Gastrocnemius medialis (tissue), 4 donors: Measurements from ENCODE around the gene RAB33A. TPM values are rescaled to one million over a fixed set of nuclear protein-coding genes. Genes with fewer than 3 reads are reported as not detected.

Experiments
- ATAC-seq, 2 donors: fragments of 150-250 bp; one replicate each; pipeline ENCODE4 v1.9.1; 2016
- DNase-seq, 2 donors: peaks; one replicate each; pipeline ENCODE4 v3.0.0-alpha.2; 2019
- H3K27ac ChIP-seq, 4 donors: fragments of 200-600 bp; sonication (generic); 1 replicate in 1 of 4; 2 replicates in 3 of 4; pipeline ENCODE4 v1.5.1; 2016 to 2018; ENCODE audit warnings: mild to moderate bottlenecking in 2 of 4, moderate library complexity in 1 of 4
- H3K27me3 ChIP-seq, 3 donors: fragments of 200-600 bp; sonication (generic) in 2 of 3; 1 replicate in 1 of 3; 2 replicates in 2 of 3; pipeline versions ENCODE4 v1.5.1 to v1.6.0; 2016 to 2019; ENCODE audit warnings: mild to moderate bottlenecking in 1 of 3, moderate library complexity in 1 of 3
- H3K36me3 ChIP-seq, 2 donors: fragments of 200-600 bp; sonication (generic) in 1 of 2; one replicate each; pipeline ENCODE4 v1.5.1; 2017 to 2018
- H3K4me1 ChIP-seq, 2 donors: fragments of 200-600 bp; sonication (generic) in 1 of 2; one replicate each; pipeline ENCODE4 v1.5.1; 2016 to 2017; ENCODE audit warnings: mild to moderate bottlenecking in 2 of 2
- H3K4me3 ChIP-seq, 4 donors: fragments of 200-600 bp; sonication (generic) in 3 of 4; 1 replicate in 1 of 4; 2 replicates in 3 of 4; pipeline ENCODE4 v1.5.1; 2016 to 2019; ENCODE audit warnings: mild to moderate bottlenecking in 2 of 4
- H3K9me3 ChIP-seq, 3 donors: fragments of 200-600 bp; sonication (generic) in 2 of 3; 1 replicate in 1 of 3; 2 replicates in 2 of 3; pipeline ENCODE4 v1.5.1; 2016 to 2019
- CTCF ChIP-seq, 5 experiments: fragments of 450-650 bp in 3 of 5; fragments of 200-600 bp in 2 of 5; sonication (generic) in 2 of 5; IDR thresholded peaks in 4 of 5; conservative IDR thresholded peaks in 1 of 5; 1 replicate in 4 of 5; 2 replicates in 1 of 5; pipeline ENCODE4 v1.5.1; 2016 to 2019; ENCODE audit warnings: antibody characterized with exemption in 5 of 5, mild to moderate bottlenecking in 3 of 5, moderate library complexity in 3 of 5
- POLR2A ChIP-seq, 2 donors: fragments of 450-650 bp; IDR thresholded peaks; one replicate each; pipeline ENCODE4 v1.6.1; 2017; ENCODE audit warnings: antibody characterized with exemption in 2 of 2, mild to moderate bottlenecking in 2 of 2, moderate library complexity in 2 of 2
- in situ Hi-C, 4 donors: fragments of 200-750 bp; cut with MboI; loops; one replicate each; pipeline versions ENCODE4 v1.15.0 to v1.8.0; 2017; ENCODE audit warnings: low sequenced_read_pairs in 4 of 4
- intact Hi-C: fragments of 100-400 bp; cut with DNase I; formaldehyde crosslinking; loops from one replicate; pipeline ENCODE4 v1.15.1; 2023; ENCODE audit warnings: low total_unique reads
- total RNA-seq, 4 donors: library from RNA; depleted of rRNA; stranded (reverse); fragments of >200 nt; gene quantifications; one replicate each; pipeline versions ENCODE4 v1.1.0 to v1.2.3, GENCODE V29; 2016

The RAB33A gene
- total RNA-seq, 4 donors from 2014 or later: not detected

GRCh38 chrX:130166503-130166777 is 5.3 kb upstream of the RAB33A start:
- no peak for DNase-seq
- H3K36me3 ChIP-seq: no peaks in the 10 kb centered on the region
- H3K4me3 ChIP-seq: peak overlapping the region; percentile 62 to 81 (median 74)
- in situ Hi-C loops: no loop called here
- intact Hi-C loops: loop anchor here (1.0 to 5.0 kb wide), 2 partner anchors 184 to 235 kb away; partner anchors contain the start of gene BCORL1
- peak overlapping the region; percentile 88 to 94 (median 90) for H3K27ac ChIP-seq
- H3K27me3 ChIP-seq: no peaks in the 10 kb centered on the region
- no peak for TF ChIP-seq CTCF (IDR thresholded peaks at IDR 0.05 in 4 of 5, conservative IDR thresholded peaks at IDR 0.05 in 1 of 5)
- no peak for TF ChIP-seq POLR2A (IDR thresholded peaks at IDR 0.05)
- no peaks in the 10 kb centered on the region for H3K9me3 ChIP-seq
- ATAC-seq: no peak
- peaks cover 11 to 18% of the 10 kb centered on the region in 2 donors for H3K4me1 ChIP-seq

- peak overlapping the region in 3 of 4 donors; percentile 89 to 94 (median 92) for H3K27ac ChIP-seq
- H3K4me3 ChIP-seq: peak overlapping the region; percentile 62 to 81 (median 74)
- DNase-seq (no peak), ATAC-seq (no peak)
- no peak for TF ChIP-seq CTCF (IDR thresholded peaks at IDR 0.05 in 4 of 5, conservative IDR thresholded peaks at IDR 0.05 in 1 of 5)
- no peak for TF ChIP-seq POLR2A (IDR thresholded peaks at IDR 0.05)
- H3K4me1 ChIP-seq: peaks cover 11 to 13% of the 10 kb centered on the region in 2 donors
- H3K9me3 ChIP-seq: no peaks in the 10 kb centered on the region
- peaks cover 0 to under 1% (median 0%) of the 10 kb centered on the region in 3 donors for H3K27me3 ChIP-seq
- H3K36me3 ChIP-seq: no peaks in the 10 kb centered on the region
- intact Hi-C loops: loop anchor here (5.0 kb wide), 1 partner anchor 185 kb away; the partner anchor contains the start of gene BCORL1
- in situ Hi-C loops: no loop called here
Measured at GRCh38 chrX:130167040-130167439, 4.7 kb upstream of the RAB33A start.

- Histone ChIP-seq H3K27me3 (peaks cover 0 to 6% (median 5%) of the 10 kb centered on the region in 3 donors), H3K4me3 (peak overlapping the region; percentile 47 to 53 (median 51)), H3K9me3 (no peaks in the 10 kb centered on the region), H3K27ac (no peak overlapping the region), H3K36me3 (no peaks in the 10 kb centered on the region), H3K4me1 (peaks cover 0 to 4% of the 10 kb centered on the region in 2 donors)
- TF ChIP-seq CTCF (IDR thresholded peaks at IDR 0.05 in 4 of 5, conservative IDR thresholded peaks at IDR 0.05 in 1 of 5) (no peak), POLR2A (IDR thresholded peaks at IDR 0.05) (no peak)
- in situ Hi-C loops: no loop called here
- DNase-seq (peak in 1 of 2 donors; percentile 14), ATAC-seq (no peak)
- intact Hi-C loops: no loop called here
Measured at GRCh38 chrX:130170752-130171445, 863 bp upstream of the RAB33A start.

- H3K36me3 ChIP-seq: no peaks in the 10 kb centered on the region
- peak overlapping the region in 3 of 4 donors; percentile 24 to 68 (median 30) for H3K27ac ChIP-seq
- ATAC-seq (no peak), DNase-seq (no peak)
- H3K9me3 ChIP-seq: no peaks in the 10 kb centered on the region
- in situ Hi-C loops: no loop called here
- H3K4me1 ChIP-seq: no peaks in the 10 kb centered on the region
- H3K27me3 ChIP-seq: peaks cover 0 to 6% (median 5%) of the 10 kb centered on the region in 3 donors
- TF ChIP-seq CTCF (IDR thresholded peaks at IDR 0.05 in 4 of 5, conservative IDR thresholded peaks at IDR 0.05 in 1 of 5) (no peak), POLR2A (IDR thresholded peaks at IDR 0.05) (no peak)
- H3K4me3 ChIP-seq: peak overlapping the region; percentile 47 to 53 (median 51)
- intact Hi-C loops: no loop called here
Measured at GRCh38 chrX:130172127-130172845, 524 bp downstream of the RAB33A start.
